CD4-positive, alpha-beta T cell treated with Interleukin-6 for 4 hours (primary cell): Measurements from ENCODE around the gene GP1BA.
A peak's percentile ranks its signal among the peaks of the same experiment; 100 is the strongest.

Source experiments
- DNase-seq: peaks from one replicate; pipeline ENCODE4 v3.0.0-alpha.2; 2020; ENCODE audit warnings: mixed read lengths

The GP1BA gene

DNA sequence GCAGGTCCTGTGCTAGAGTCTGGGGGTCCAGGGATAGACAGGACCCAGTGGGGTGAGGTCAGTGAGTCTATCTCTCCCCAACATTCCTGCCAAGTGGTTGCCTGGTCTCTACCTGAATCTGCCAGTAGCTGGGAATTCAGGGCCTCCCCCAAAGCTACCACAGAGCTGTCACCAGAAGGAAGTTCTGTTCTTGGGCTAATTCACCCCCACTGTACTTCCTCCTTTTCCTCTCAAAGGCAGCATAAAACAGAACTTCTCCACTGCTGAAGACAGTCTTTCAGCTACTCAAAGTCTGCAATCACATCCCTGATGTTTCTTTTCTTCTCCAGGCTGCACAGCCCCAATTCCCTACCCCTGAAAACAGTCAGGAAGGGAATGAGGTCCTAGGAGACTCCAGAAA, 46.6 kb downstream of the GP1BA start:
- DNase-seq: no peak

DNA sequence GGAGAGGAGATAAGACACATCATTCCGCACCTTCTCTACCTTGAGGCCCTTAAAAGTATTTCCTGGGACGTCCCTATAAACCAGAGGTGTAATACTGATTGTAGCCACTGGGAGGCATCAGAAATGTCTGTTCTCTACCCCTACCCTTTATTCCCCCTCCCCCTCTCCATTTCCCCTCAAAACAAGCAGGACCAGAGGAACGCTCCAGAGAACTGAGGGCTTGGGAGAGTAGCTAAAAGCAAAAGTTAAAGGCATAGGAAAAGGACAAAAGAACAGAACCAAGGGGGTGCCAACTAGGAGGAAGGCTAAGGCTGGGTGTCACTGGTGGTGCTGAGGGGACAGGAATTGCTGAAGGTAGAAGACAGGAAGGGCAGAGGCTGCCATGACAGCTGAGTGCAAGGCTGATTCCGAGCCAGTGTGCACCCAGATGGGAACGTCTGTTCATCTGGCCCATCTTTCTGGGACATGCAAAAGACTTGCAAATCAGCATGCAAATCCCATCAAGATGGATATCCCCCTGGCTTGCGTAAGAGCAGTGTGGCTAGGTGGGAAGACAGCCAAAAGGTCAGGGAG, 48.7 kb downstream of the GP1BA start:
- DNase-seq: peak; percentile 65

DNA sequence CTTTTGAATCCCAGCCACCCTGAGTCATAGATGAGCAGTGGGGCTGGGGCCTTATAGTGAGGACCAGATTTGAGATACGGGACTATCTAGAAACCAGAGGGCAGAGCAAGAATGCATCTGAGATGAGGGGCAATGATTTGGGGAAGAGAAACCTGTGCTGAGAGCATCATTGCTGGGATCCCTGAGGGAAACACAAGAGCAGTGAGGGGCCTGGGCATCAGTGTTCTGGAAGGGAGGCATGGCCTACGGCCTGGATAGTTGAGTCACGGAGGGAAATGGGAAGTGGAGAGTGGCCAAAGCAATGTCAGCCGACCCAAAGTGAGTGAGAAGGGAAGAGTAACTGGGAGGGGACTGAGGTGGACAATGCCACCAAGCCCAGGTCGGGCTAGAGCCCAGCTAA, 50.2 kb downstream of the GP1BA start:
- no peak for DNase-seq
